Stimulated activated CD8-positive, alpha-beta memory T cell treated with anti-CD3 and anti-CD28 coated beads, Interleukin-7, amount 100 ng/mL, for 1 hour (primary cell): ENCODE results near the gene DMRTC1.
"Not testable (repeated sequence)": the region's sequence is repeated elsewhere in the genome, so short reads cannot be mapped to it uniquely, and the experiment has no call there.

ENCODE experiments used
- DNase-seq, 2 donors: peaks; one replicate each; pipeline ENCODE4 v3.0.0-alpha.2; 2020; ENCODE audit warnings: low read depth in 2 of 2

The DMRTC1 gene

GRCh38 chrX:72943819-72944169 lies at the start of gene DMRTC1:
TSS of gene DMRTC1 (minus strand) at chrX:72943837. CDS start at chrX:72875694, 68,143 bp downstream.
- not testable (repeated sequence) for DNase-seq

GRCh38 chrX:72980894-72981469 lies 37.3 kb upstream of the DMRTC1 start:
- not testable (repeated sequence) for DNase-seq

GRCh38 chrX:72974885-72975284 lies 31.2 kb upstream of the DMRTC1 start:
- not testable (repeated sequence) for DNase-seq

GRCh38 chrX:72971859-72972258 lies 28.2 kb upstream of the DMRTC1 start:
- DNase-seq: not testable (repeated sequence)

GRCh38 chrX:72959971-72960370 lies 16.3 kb upstream of the DMRTC1 start:
- DNase-seq: not testable (repeated sequence)

GRCh38 chrX:72943035-72943818 lies 410 bp downstream of the DMRTC1 start:
- DNase-seq: not testable (repeated sequence)

GRCh38 chrX:72942272-72942671 lies 1.4 kb downstream of the DMRTC1 start:
- DNase-seq: not testable (repeated sequence)

GRCh38 chrX:72937906-72938305 lies 5.7 kb downstream of the DMRTC1 start, which contains the start of gene FAM236A:
TSS of gene FAM236A (plus strand) at chrX:72938206. CDS start at chrX:72938263, 57 bp downstream.
- not testable (repeated sequence) for DNase-seq

GRCh38 chrX:72936882-72937455 lies 6.7 kb downstream of the DMRTC1 start:
- not testable (repeated sequence) for DNase-seq

- DNase-seq: not testable (repeated sequence)
These were observed 7.2 kb downstream of the DMRTC1 start for GRCh38 chrX:72936455-72936854.

- DNase-seq: not testable (repeated sequence)
These were observed 11.4 kb downstream of the DMRTC1 start for GRCh38 chrX:72932283-72932682.

- DNase-seq: not testable (repeated sequence)
These were observed 27.5 kb downstream of the DMRTC1 start for GRCh38 chrX:72916096-72916495.

- DNase-seq: not testable (repeated sequence)
These were observed 31.3 kb downstream of the DMRTC1 start, which contains the start of gene FAM236C for GRCh38 chrX:72912315-72912714. TSS of gene FAM236C (plus strand) at chrX:72912615. CDS start at chrX:72912715, 100 bp downstream.

- not testable (repeated sequence) for DNase-seq
These were observed 53.9 kb downstream of the DMRTC1 start for GRCh38 chrX:72889740-72890139.

- not testable (repeated sequence) for DNase-seq
These were observed 60.7 kb downstream of the DMRTC1 start for GRCh38 chrX:72882898-72883297.

- not testable (repeated sequence) for DNase-seq
These were observed 106.1 kb downstream of the DMRTC1 start for GRCh38 chrX:72837532-72837931.

GRCh38 chrX:72830701-72831100 lies 112.9 kb downstream of the DMRTC1 start:
- not testable (repeated sequence) for DNase-seq
